Mesenchymal stem cell (in vitro differentiated cells and primary cell): ENCODE data around the gene ZNF341.
A peak's percentile ranks its signal among the peaks of the same experiment; 100 is the strongest.

Experiments used
- DNase-seq: peaks from one replicate; pipeline ENCODE4 v3.0.0-alpha.2; 2013
- H2AFZ ChIP-seq: one replicate; pipeline ENCODE4 v1.6.1; 2013; ENCODE audit warnings: low read depth, mild to moderate bottlenecking, control low read depth, inconsistent platforms, low read length, moderate library complexity
- H2AK5ac ChIP-seq: 2 replicates; pipeline ENCODE4 v1.6.1; 2013; ENCODE audit warnings: low read length, moderate library complexity, mild to moderate bottlenecking, inconsistent platforms; ENCODE audit not compliant: severe bottlenecking
- H2BK120ac ChIP-seq: one replicate; pipeline ENCODE4 v1.6.1; 2013; ENCODE audit warnings: low read depth, mild to moderate bottlenecking, inconsistent platforms, low read length, moderate library complexity
- H2BK12ac ChIP-seq, 2 experiments: one replicate each; pipeline ENCODE4 v1.6.1; 2013; ENCODE audit warnings: inconsistent platforms in 2 of 2, low read length in 2 of 2, mild to moderate bottlenecking in 2 of 2, moderate library complexity in 2 of 2, control low read depth in 1 of 2
- H2BK15ac ChIP-seq: one replicate; pipeline ENCODE4 v1.6.1; 2013; ENCODE audit warnings: mild to moderate bottlenecking, low read depth, inconsistent platforms; ENCODE audit not compliant: poor library complexity, severe bottlenecking
- H2BK5ac ChIP-seq: 2 replicates; pipeline ENCODE4 v1.6.1; 2013; ENCODE audit warnings: low read depth, mild to moderate bottlenecking, low read length, control low read depth, inconsistent platforms; ENCODE audit not compliant: poor library complexity, severe bottlenecking
- H3K14ac ChIP-seq, 2 experiments: one replicate each; pipeline ENCODE4 v1.6.1; 2013; ENCODE audit warnings: inconsistent platforms in 2 of 2, low read length in 2 of 2, control low read depth in 1 of 2, mild to moderate bottlenecking in 1 of 2, moderate library complexity in 1 of 2
- H3K18ac ChIP-seq, 2 experiments: one replicate each; pipeline ENCODE4 v1.6.1; 2013; ENCODE audit warnings: inconsistent platforms in 2 of 2, low read length in 2 of 2, control low read depth in 1 of 2, low read depth in 1 of 2, mild to moderate bottlenecking in 1 of 2
- H3K23ac ChIP-seq, 2 experiments: one replicate each; pipeline ENCODE4 v1.6.1; 2013; ENCODE audit warnings: inconsistent platforms in 2 of 2, low read length in 2 of 2, mild to moderate bottlenecking in 2 of 2, moderate library complexity in 2 of 2, control low read depth in 1 of 2
- H3K27ac ChIP-seq: 2 replicates; pipeline ENCODE4 v1.5.1; 2013; ENCODE audit warnings: mild to moderate bottlenecking, moderate library complexity, low read length, control low read depth, inconsistent platforms; ENCODE audit not compliant: poor library complexity, severe bottlenecking
- H3K27me3 ChIP-seq, 2 experiments: 2 replicates each; pipeline versions ENCODE4 v1.6.1 to v1.7.0; 2013; ENCODE audit warnings: low read length in 2 of 2, mild to moderate bottlenecking in 2 of 2, moderate library complexity in 2 of 2, control low read depth in 1 of 2, inconsistent platforms in 1 of 2; ENCODE audit not compliant: control insufficient read depth in 1 of 2, insufficient read depth in 1 of 2
- H3K36me3 ChIP-seq, 2 experiments: 2 replicates each; pipeline versions ENCODE4 v1.6.1 to v1.7.0; 2013; ENCODE audit warnings: low read length in 2 of 2, control low read depth in 1 of 2, inconsistent platforms in 1 of 2, low read depth in 1 of 2, mild to moderate bottlenecking in 1 of 2; ENCODE audit not compliant: insufficient read depth in 2 of 2, control insufficient read depth in 1 of 2
- H3K4ac ChIP-seq, 2 experiments: one replicate each; pipeline ENCODE4 v1.6.1; 2013; ENCODE audit warnings: inconsistent platforms in 2 of 2, low read length in 2 of 2, mild to moderate bottlenecking in 2 of 2, moderate library complexity in 2 of 2, control low read depth in 1 of 2, low read depth in 1 of 2
- H3K4me1 ChIP-seq: 2 replicates; pipeline ENCODE4 v1.6.1; 2013; ENCODE audit warnings: low read depth, low read length, control low read depth; ENCODE audit not compliant: control insufficient read depth, insufficient read depth
- H3K4me2 ChIP-seq: 2 replicates; pipeline ENCODE4 v1.6.1; 2013; ENCODE audit warnings: low read length, mild to moderate bottlenecking, inconsistent platforms; ENCODE audit not compliant: poor library complexity, severe bottlenecking
- H3K4me3 ChIP-seq, 2 experiments: 2 replicates each; pipeline versions ENCODE4 v1.5.1 to v1.7.0; 2013; ENCODE audit warnings: low read length in 2 of 2, mild to moderate bottlenecking in 2 of 2, control low read depth in 1 of 2, low read depth in 1 of 2; ENCODE audit not compliant: insufficient read depth in 1 of 2
- H3K79me1 ChIP-seq: replicated peaks from 2 replicates; pipeline ENCODE4 v1.6.1; 2013; ENCODE audit warnings: mild to moderate bottlenecking, control low read depth, low read length, inconsistent platforms; ENCODE audit not compliant: poor library complexity, severe bottlenecking
- H3K9ac ChIP-seq: 2 replicates; pipeline ENCODE4 v1.7.0; 2013; ENCODE audit warnings: mild to moderate bottlenecking, low read length, moderate library complexity
- H3K9me3 ChIP-seq: 2 replicates; pipeline ENCODE4 v1.7.0; 2013; ENCODE audit warnings: mild to moderate bottlenecking, low read length; ENCODE audit not compliant: control insufficient read depth
- H4K8ac ChIP-seq: one replicate; pipeline ENCODE4 v1.6.1; 2013; ENCODE audit warnings: inconsistent platforms, mild to moderate bottlenecking, low read length, moderate library complexity
- H4K91ac ChIP-seq: one replicate; pipeline ENCODE4 v1.6.1; 2013; ENCODE audit warnings: mild to moderate bottlenecking, low read length, inconsistent platforms
- WGBS: methylation state at CpG from one replicate; pipeline ENCODE4 v1.1.7; 2013; ENCODE audit warnings: mixed read lengths; 5-methylcytosine and 5-hydroxymethylcytosine counted together

The ZNF341 gene

GRCh38 chr20:33788351-33789049 lies 56.7 kb downstream of the ZNF341 start:
- Histone ChIP-seq H3K27me3 (no peaks in the 10 kb centered on the region), H3K9me3 (no peaks in the 10 kb centered on the region), H2BK120ac (no peak overlapping the region), H3K14ac (peak overlapping the region in 1 of 2 experiments; percentile 69), H3K23ac (no peak overlapping the region), H3K4ac (peak overlapping the region; percentile 40 to 57), H3K18ac (peak overlapping the region; percentile 54 to 64), H2BK15ac (peak overlapping the region; percentile 13), H3K36me3 (peaks cover 0 to 14% of the 10 kb centered on the region in 2 experiments), H3K79me1 (no peaks in the 10 kb centered on the region), H2BK5ac (no peak overlapping the region), H2BK12ac (peak overlapping the region in 1 of 2 experiments; percentile 65), H3K4me2 (no peak overlapping the region), H3K27ac (no peak overlapping the region), H2AFZ (no peak overlapping the region), H4K91ac (peak overlapping the region; percentile 70), H3K9ac (no peak overlapping the region), H3K4me1 (peaks cover 15% of the 10 kb centered on the region), H3K4me3 (no peak overlapping the region), H2AK5ac (peak overlapping the region; percentile 81), H4K8ac (no peak overlapping the region)
- DNase-seq: no peak
- 93% methylated on average over 12 of the region's 12 CpGs for WGBS

GRCh38 chr20:33789109-33789857 lies 57.5 kb downstream of the ZNF341 start:
- H3K4me3 ChIP-seq: no peak overlapping the region
- H4K91ac ChIP-seq: peak overlapping the region; percentile 79
- peak overlapping the region; percentile 94 for H2AK5ac ChIP-seq
- peak overlapping the region; percentile 67 for H4K8ac ChIP-seq
- no peaks in the 10 kb centered on the region for H3K27me3 ChIP-seq
- H3K4me1 ChIP-seq: peaks cover 15% of the 10 kb centered on the region
- H3K18ac ChIP-seq: peak overlapping the region; percentile 50 to 93
- no peaks in the 10 kb centered on the region for H3K9me3 ChIP-seq
- H3K14ac ChIP-seq: peak overlapping the region in 1 of 2 experiments; percentile 93
- H2BK15ac ChIP-seq: peak overlapping the region; percentile 13
- no peaks in the 10 kb centered on the region for H3K79me1 ChIP-seq
- peak overlapping the region; percentile 64 to 88 for H2BK12ac ChIP-seq
- H3K23ac ChIP-seq: peak overlapping the region in 1 of 2 experiments; percentile 56
- H2BK120ac ChIP-seq: no peak overlapping the region
- H3K27ac ChIP-seq: peak overlapping the region; percentile 80
- H2AFZ ChIP-seq: no peak overlapping the region
- DNase-seq: peak; percentile 96
- peak overlapping the region; percentile 75 for H3K9ac ChIP-seq
- peaks cover 0 to 14% of the 10 kb centered on the region in 2 experiments for H3K36me3 ChIP-seq
- peak overlapping the region in 1 of 2 experiments; percentile 88 for H3K4ac ChIP-seq
- WGBS: 49% methylated on average over 11 of the region's 11 CpGs
- no peak overlapping the region for H3K4me2 ChIP-seq
- H2BK5ac ChIP-seq: peak overlapping the region; percentile 57

DNA sequence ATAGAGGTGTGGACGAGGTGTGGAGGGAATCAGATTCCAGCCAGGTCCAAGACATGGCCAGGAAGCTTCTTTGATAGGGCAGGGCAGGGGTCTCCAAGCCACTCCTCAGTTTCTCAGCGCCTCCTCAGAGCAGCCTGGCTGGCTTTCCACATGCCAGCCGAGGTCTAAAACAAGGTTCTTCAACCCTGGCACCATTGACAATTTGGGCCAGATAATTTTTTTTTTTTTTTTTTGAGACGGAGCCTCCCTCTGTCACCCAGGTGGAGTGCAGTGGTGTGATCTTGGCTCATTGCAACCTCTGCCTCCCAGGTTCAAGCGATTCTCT lies 58.0 kb downstream of the ZNF341 start:
- Histone ChIP-seq H3K36me3 (peaks cover 0 to 14% of the 10 kb centered on the region in 2 experiments), H3K18ac (peak overlapping the region in 1 of 2 experiments; percentile 19), H3K9me3 (no peaks in the 10 kb centered on the region), H3K23ac (no peak overlapping the region), H3K14ac (no peak overlapping the region), H2BK15ac (no peak overlapping the region), H3K4me1 (peaks cover 15% of the 10 kb centered on the region), H3K4me3 (no peak overlapping the region), H2BK5ac (no peak overlapping the region), H3K4ac (no peak overlapping the region), H4K8ac (no peak overlapping the region), H3K4me2 (no peak overlapping the region), H2AFZ (no peak overlapping the region), H3K79me1 (no peaks in the 10 kb centered on the region), H4K91ac (no peak overlapping the region), H3K27ac (peak overlapping the region; percentile 51), H3K9ac (peak overlapping the region; percentile 75), H2AK5ac (peak overlapping the region; percentile 68), H2BK12ac (peak overlapping the region in 1 of 2 experiments; percentile 64), H2BK120ac (no peak overlapping the region), H3K27me3 (no peaks in the 10 kb centered on the region)
- WGBS: 56% methylated on average over 3 of the region's 5 CpGs
- DNase-seq: no peak

- H3K23ac ChIP-seq: no peak overlapping the region
- no peaks in the 10 kb centered on the region for H3K9me3 ChIP-seq
- H2BK15ac ChIP-seq: no peak overlapping the region
- no peak overlapping the region for H2BK5ac ChIP-seq
- WGBS: 90% methylated on average over 11 of the region's 11 CpGs
- H3K14ac ChIP-seq: no peak overlapping the region
- no peak overlapping the region for H3K18ac ChIP-seq
- H2AFZ ChIP-seq: no peak overlapping the region
- no peak overlapping the region for H4K8ac ChIP-seq
- H3K36me3 ChIP-seq: peaks cover 0 to 14% of the 10 kb centered on the region in 2 experiments
- no peak overlapping the region for H4K91ac ChIP-seq
- H3K4me2 ChIP-seq: no peak overlapping the region
- H3K27me3 ChIP-seq: no peaks in the 10 kb centered on the region
- no peak for DNase-seq
- peaks cover 15% of the 10 kb centered on the region for H3K4me1 ChIP-seq
- H3K4me3 ChIP-seq: no peak overlapping the region
- no peak overlapping the region for H2BK120ac ChIP-seq
- no peak overlapping the region for H3K4ac ChIP-seq
- no peak overlapping the region for H3K27ac ChIP-seq
- peak overlapping the region in 1 of 2 experiments; percentile 12 for H2BK12ac ChIP-seq
- no peaks in the 10 kb centered on the region for H3K79me1 ChIP-seq
- no peak overlapping the region for H2AK5ac ChIP-seq
- no peak overlapping the region for H3K9ac ChIP-seq
Observed at GRCh38 chr20:33790566-33790965, 58.8 kb downstream of the ZNF341 start.
